Measurements from ENCODE around the gene HBM.

HBM gene

GRCh38 chr16:177394-177822, 11.6 kb downstream of the HBM start:
- Histone ChIP-seq H3K27ac (ENCODE audit: low read depth, low read length) (no peak overlapping the region), H3K79me2 (ENCODE audit: control insufficient read depth, low read length) (no peaks in the 10 kb centered on the region), H3K9me2 (replicated peaks; ENCODE audit: control insufficient read depth, low read length) (no peaks in the 10 kb centered on the region), H4K20me1 (ENCODE audit: control insufficient read depth, insufficient read depth, low read depth, low read length) (no peaks in the 10 kb centered on the region), H3K4me3 (ENCODE audit: low read length) (no peak overlapping the region), H3K9me3 (ENCODE audit: control insufficient read depth, insufficient read depth, low read length) (no peaks in the 10 kb centered on the region), H3K27me3 (ENCODE audit: control insufficient read depth, low read length) (peaks cover 30% of the 10 kb centered on the region), H3K4me1 (ENCODE audit: control insufficient read depth, low read length) (peaks cover 10% of the 10 kb centered on the region), H3K4me2 (ENCODE audit: low read length) (no peak overlapping the region), H3K36me3 (ENCODE audit: control insufficient read depth, low read length) (no peaks in the 10 kb centered on the region), H3F3A (ENCODE audit: control insufficient read depth, insufficient read depth) (peaks cover 6% of the 10 kb centered on the region; the same call in 1 of the 2 replicates)
- TF ChIP-seq, protein P1, sequence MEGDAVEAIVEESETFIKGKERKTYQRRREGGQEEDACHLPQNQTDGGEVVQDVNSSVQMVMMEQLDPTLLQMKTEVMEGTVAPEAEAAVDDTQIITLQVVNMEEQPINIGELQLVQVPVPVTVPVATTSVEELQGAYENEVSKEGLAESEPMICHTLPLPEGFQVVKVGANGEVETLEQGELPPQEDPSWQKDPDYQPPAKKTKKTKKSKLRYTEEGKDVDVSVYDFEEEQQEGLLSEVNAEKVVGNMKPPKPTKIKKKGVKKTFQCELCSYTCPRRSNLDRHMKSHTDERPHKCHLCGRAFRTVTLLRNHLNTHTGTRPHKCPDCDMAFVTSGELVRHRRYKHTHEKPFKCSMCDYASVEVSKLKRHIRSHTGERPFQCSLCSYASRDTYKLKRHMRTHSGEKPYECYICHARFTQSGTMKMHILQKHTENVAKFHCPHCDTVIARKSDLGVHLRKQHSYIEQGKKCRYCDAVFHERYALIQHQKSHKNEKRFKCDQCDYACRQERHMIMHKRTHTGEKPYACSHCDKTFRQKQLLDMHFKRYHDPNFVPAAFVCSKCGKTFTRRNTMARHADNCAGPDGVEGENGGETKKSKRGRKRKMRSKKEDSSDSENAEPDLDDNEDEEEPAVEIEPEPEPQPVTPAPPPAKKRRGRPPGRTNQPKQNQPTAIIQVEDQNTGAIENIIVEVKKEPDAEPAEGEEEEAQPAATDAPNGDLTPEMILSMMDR (IDR thresholded peaks at IDR 0.05; ENCODE audit: low read depth, low read length, poor library complexity, severe bottlenecking): no peak
- no peak for TF ChIP-seq EZH2phosphoT487 (IDR thresholded peaks at IDR 0.05; ENCODE audit: borderline replicate concordance, low read length)

DNA sequence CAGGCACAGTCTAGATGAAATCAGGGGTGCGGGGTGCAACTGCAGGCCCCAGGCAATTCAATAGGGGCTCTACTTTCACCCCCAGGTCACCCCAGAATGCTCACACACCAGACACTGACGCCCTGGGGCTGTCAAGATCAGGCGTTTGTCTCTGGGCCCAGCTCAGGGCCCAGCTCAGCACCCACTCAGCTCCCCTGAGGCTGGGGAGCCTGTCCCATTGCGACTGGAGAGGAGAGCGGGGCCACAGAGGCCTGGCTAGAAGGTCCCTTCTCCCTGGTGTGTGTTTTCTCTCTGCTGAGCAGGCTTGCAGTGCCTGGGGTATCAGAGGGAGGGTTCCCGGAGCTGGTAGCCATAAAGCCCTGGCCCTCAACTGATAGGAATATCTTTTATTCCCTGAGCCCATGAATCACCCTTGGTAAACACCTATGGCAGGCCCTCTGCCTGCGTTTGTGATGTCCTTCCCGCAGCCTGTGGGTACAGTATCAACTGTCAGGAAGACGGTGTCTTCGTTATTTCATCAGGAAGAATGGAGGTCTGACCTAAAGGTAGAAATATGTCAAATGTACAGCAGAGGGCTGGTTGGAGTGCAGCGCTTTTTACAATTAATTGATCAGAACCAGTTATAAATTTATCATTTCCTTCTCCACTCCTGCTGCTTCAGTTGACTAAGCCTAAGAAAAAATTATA, 12.3 kb downstream of the HBM start:
- no peaks in the 10 kb centered on the region for H3K9me2 ChIP-seq (replicated peaks; ENCODE audit: control insufficient read depth, low read length)
- H3K36me3 ChIP-seq (ENCODE audit: control insufficient read depth, low read length): no peaks in the 10 kb centered on the region
- H3K27me3 ChIP-seq (ENCODE audit: control insufficient read depth, low read length): peaks cover 30% of the 10 kb centered on the region
- no peaks in the 10 kb centered on the region for H4K20me1 ChIP-seq (ENCODE audit: control insufficient read depth, insufficient read depth, low read depth, low read length)
- H3K79me2 ChIP-seq (ENCODE audit: control insufficient read depth, low read length): no peaks in the 10 kb centered on the region
- H3K4me3 ChIP-seq (ENCODE audit: low read length): no peak overlapping the region
- H3F3A ChIP-seq (ENCODE audit: control insufficient read depth, insufficient read depth): peaks cover 12% of the 10 kb centered on the region
- peaks cover 10% of the 10 kb centered on the region for H3K4me1 ChIP-seq (ENCODE audit: control insufficient read depth, low read length)
- no peak overlapping the region for H3K27ac ChIP-seq (ENCODE audit: low read depth, low read length)
- no peaks in the 10 kb centered on the region for H3K9me3 ChIP-seq (ENCODE audit: control insufficient read depth, insufficient read depth, low read length)
- H3K4me2 ChIP-seq (ENCODE audit: low read length): no peak overlapping the region
- TF ChIP-seq, protein P1 (IDR thresholded peaks at IDR 0.05; ENCODE audit: low read depth, low read length, poor library complexity, severe bottlenecking): no peak
- no peak for TF ChIP-seq EZH2phosphoT487 (IDR thresholded peaks at IDR 0.05; ENCODE audit: borderline replicate concordance, low read length)

DNA sequence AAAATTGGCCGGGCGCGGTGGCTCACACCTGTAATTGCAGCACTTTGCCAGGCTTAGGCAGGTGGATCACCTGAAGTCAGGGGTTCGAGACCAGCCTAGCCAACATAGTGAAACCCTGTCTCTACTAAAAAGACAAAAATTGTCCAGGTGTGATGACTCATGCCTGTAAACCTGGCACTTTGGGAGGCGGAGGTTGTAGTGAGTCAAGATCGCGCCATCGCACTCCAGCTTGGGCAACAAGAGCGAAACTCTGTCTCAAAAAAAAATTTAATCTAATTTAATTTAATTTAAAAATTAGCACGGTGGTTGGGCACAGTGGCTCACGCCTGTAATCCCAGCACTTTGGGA, 12.9 kb downstream of the HBM start:
- peaks cover 14% of the 10 kb centered on the region for H3F3A ChIP-seq (ENCODE audit: control insufficient read depth, insufficient read depth)
- no peaks in the 10 kb centered on the region for H3K79me2 ChIP-seq (ENCODE audit: control insufficient read depth, low read length)
- H3K4me3 ChIP-seq (ENCODE audit: low read length): no peak overlapping the region
- no peak overlapping the region for H3K4me2 ChIP-seq (ENCODE audit: low read length)
- H3K36me3 ChIP-seq (ENCODE audit: control insufficient read depth, low read length): no peaks in the 10 kb centered on the region
- no peak overlapping the region for H3K27ac ChIP-seq (ENCODE audit: low read depth, low read length)
- H3K4me1 ChIP-seq (ENCODE audit: control insufficient read depth, low read length): peaks cover 10% of the 10 kb centered on the region
- no peaks in the 10 kb centered on the region for H4K20me1 ChIP-seq (ENCODE audit: control insufficient read depth, insufficient read depth, low read depth, low read length)
- no peaks in the 10 kb centered on the region for H3K9me2 ChIP-seq (replicated peaks; ENCODE audit: control insufficient read depth, low read length)
- peaks cover 27% of the 10 kb centered on the region for H3K27me3 ChIP-seq (ENCODE audit: control insufficient read depth, low read length)
- H3K9me3 ChIP-seq (ENCODE audit: control insufficient read depth, insufficient read depth, low read length): no peaks in the 10 kb centered on the region
- TF ChIP-seq EZH2phosphoT487 (IDR thresholded peaks at IDR 0.05; ENCODE audit: borderline replicate concordance, low read length): no peak
- TF ChIP-seq, protein P1 (IDR thresholded peaks at IDR 0.05; ENCODE audit: low read depth, low read length, poor library complexity, severe bottlenecking): no peak
